Activated T-cell treated with anti-CD3 and anti-CD28 coated beads, Interleukin-2, amount 50 U/mL, for 4 hours (primary cell): ENCODE measurements around the gene ALDH6A1. TPM values are rescaled to one million over a fixed set of nuclear protein-coding genes. Genes with fewer than 3 reads are reported as not detected.

Experiments
- ATAC-seq, 2 donors: fragments of 200-7000 bp; cut with Tn5 transposase; one replicate each; pipeline ENCODE4 v1.10.0; 2021
- DNase-seq: peaks from one replicate; pipeline ENCODE4 v3.0.0-alpha.2; 2020
- H3K27me3 Mint-ChIP-seq: one replicate; pipeline ENCODE4 v1.8.0; 2021; ENCODE audit warnings: low read depth, mixed read lengths
- H3K36me3 Mint-ChIP-seq: one replicate; pipeline ENCODE4 v1.8.0; 2022; ENCODE audit warnings: mixed read lengths; ENCODE audit not compliant: insufficient read depth
- H3K4me1 Mint-ChIP-seq: one replicate; pipeline ENCODE4 v1.8.0; 2021; ENCODE audit warnings: low read depth, mixed read lengths
- H3K4me3 Mint-ChIP-seq: one replicate; pipeline ENCODE4 v1.8.0; 2021; ENCODE audit warnings: mild to moderate bottlenecking, moderate library complexity, mixed read lengths
- H3K9me3 Mint-ChIP-seq: one replicate; pipeline ENCODE4 v1.8.0; 2021; ENCODE audit warnings: mixed read lengths
- total RNA-seq, 3 donors: library from RNA; stranded (reverse); gene quantifications; one replicate each; pipeline ENCODE4 v1.2.1, GENCODE V29; 2021

ALDH6A1 gene
- total RNA-seq, 3 donors from 2014 or later, result 2.3 to 4.1 (median 2.9) TPM

- Mint-ChIP-seq H3K4me3 (no peak overlapping the region), H3K27me3 (no peaks in the 10 kb centered on the region), H3K9me3 (no peaks in the 10 kb centered on the region), H3K4me1 (peaks cover 10% of the 10 kb centered on the region), H3K36me3 (no peaks in the 10 kb centered on the region)
- DNase-seq (no peak), ATAC-seq (no peak)
These were observed 61.9 kb downstream of the ALDH6A1 start for GRCh38 chr14:74022346-74022745.

GRCh38 chr14:74019408-74020137 lies 64.7 kb downstream of the ALDH6A1 start:
- H3K27me3 Mint-ChIP-seq, result no peaks in the 10 kb centered on the region
- H3K9me3 Mint-ChIP-seq, result no peaks in the 10 kb centered on the region
- ATAC-seq (no peak), DNase-seq (no peak)
- peak overlapping the region; percentile 93 for H3K4me3 Mint-ChIP-seq
- H3K4me1 Mint-ChIP-seq, result peaks cover 10% of the 10 kb centered on the region
- H3K36me3 Mint-ChIP-seq, result no peaks in the 10 kb centered on the region

- peak; percentile 96 for ATAC-seq
- peak within 1 kb of the TSS; percentile 93 for H3K4me3 Mint-ChIP-seq
- H3K4me1 Mint-ChIP-seq, result peaks cover 10% of the 10 kb centered on the region
- no peaks in the 10 kb centered on the region for H3K36me3 Mint-ChIP-seq
- no peaks in the 10 kb centered on the region for H3K27me3 Mint-ChIP-seq
- no peaks in the 10 kb centered on the region for H3K9me3 Mint-ChIP-seq
- peak; percentile 80 for DNase-seq
These were observed 65.5 kb downstream of the ALDH6A1 start, which contains the start of the genes BBOF1 and ENTPD5 for GRCh38 chr14:74018586-74019407. Gene BBOF1, plus strand, starts transcription at chr14:74019349. Its CDS starts 130 bp downstream, at chr14:74019479. Gene ENTPD5, minus strand, starts transcription at chr14:74019288. Its CDS starts 31,186 bp downstream, at chr14:73988102.

- H3K36me3 Mint-ChIP-seq, result peaks cover 5% of the 10 kb centered on the region
- H3K9me3 Mint-ChIP-seq, result no peaks in the 10 kb centered on the region
- ATAC-seq (peak; percentile 54), DNase-seq (no peak)
- H3K4me3 Mint-ChIP-seq, result peak overlapping the region; percentile 93
- H3K4me1 Mint-ChIP-seq, result peaks cover 10% of the 10 kb centered on the region
- no peaks in the 10 kb centered on the region for H3K27me3 Mint-ChIP-seq
These were observed 66.1 kb downstream of the ALDH6A1 start for GRCh38 chr14:74018174-74018585.

GRCh38 chr14:74015963-74016362 lies 68.3 kb downstream of the ALDH6A1 start:
- ATAC-seq, result no peak
- no peak overlapping the region for H3K4me3 Mint-ChIP-seq

GRCh38 chr14:74015176-74015575 lies 69.1 kb downstream of the ALDH6A1 start:
- H3K4me1 Mint-ChIP-seq, result peaks cover 10% of the 10 kb centered on the region
- ATAC-seq, result no peak
- no peak for DNase-seq
- no peaks in the 10 kb centered on the region for H3K27me3 Mint-ChIP-seq
- H3K9me3 Mint-ChIP-seq, result no peaks in the 10 kb centered on the region
- no peak overlapping the region for H3K4me3 Mint-ChIP-seq
- peaks cover 16% of the 10 kb centered on the region for H3K36me3 Mint-ChIP-seq

More at GRCh38 chr14:74015963-74016362, 68.3 kb downstream of the ALDH6A1 start:
- Mint-ChIP-seq H3K9me3 (no peaks in the 10 kb centered on the region), H3K36me3 (peaks cover 13% of the 10 kb centered on the region), H3K27me3 (no peaks in the 10 kb centered on the region), H3K4me1 (peaks cover 10% of the 10 kb centered on the region)
- DNase-seq, result no peak

- Mint-ChIP-seq H3K27me3 (no peaks in the 10 kb centered on the region), H3K36me3 (peaks cover 16% of the 10 kb centered on the region), H3K4me3 (no peak overlapping the region), H3K4me1 (peaks cover 7% of the 10 kb centered on the region), H3K9me3 (no peaks in the 10 kb centered on the region)
- ATAC-seq (no peak), DNase-seq (no peak)
These were observed 70.0 kb downstream of the ALDH6A1 start for GRCh38 chr14:74014299-74014698.

- H3K4me1 Mint-ChIP-seq, result no peaks in the 10 kb centered on the region
- H3K9me3 Mint-ChIP-seq, result no peaks in the 10 kb centered on the region
- H3K27me3 Mint-ChIP-seq, result no peaks in the 10 kb centered on the region
- no peak overlapping the region for H3K4me3 Mint-ChIP-seq
- no peak for ATAC-seq
- peaks cover 17% of the 10 kb centered on the region for H3K36me3 Mint-ChIP-seq
- no peak for DNase-seq
These were observed 75.3 kb downstream of the ALDH6A1 start for GRCh38 chr14:74008843-74009499.

Other genes starting within 250 kb of the ALDH6A1 start
- gene PTGR2, start 232.6 kb downstream of the ALDH6A1 start, total RNA-seq, result 1 to 10 TPM; 2.5 to 3.8 (median 3.3) TPM
- 10 to 100 TPM; 45.8 to 54.9 (median 54.5) TPM for gene ZNF410, start 197.6 kb downstream of the ALDH6A1 start, total RNA-seq
- 1 to 10 TPM; 1.2 to 1.4 (median 1.3) TPM for gene FAM161B, start 134.4 kb downstream of the ALDH6A1 start, total RNA-seq
- 10 to 100 TPM; 17.4 to 20.7 (median 19.4) TPM for gene COQ6, start 134.2 kb downstream of the ALDH6A1 start, total RNA-seq
- gene ENTPD5, start 65.2 kb downstream of the ALDH6A1 start, total RNA-seq, result 1 to 10 TPM; 5.2 to 6.3 (median 5.9) TPM
- 1 to 10 TPM; 1.4 to 1.6 (median 1.5) TPM for gene BBOF1, start 65.1 kb downstream of the ALDH6A1 start, total RNA-seq
- 10 to 100 TPM; 16.9 to 20.2 (median 17.3) TPM for gene LIN52, start 503 bp upstream of the ALDH6A1 start, total RNA-seq
- not detected for gene VSX2, start 155.0 kb upstream of the ALDH6A1 start, total RNA-seq
- gene ABCD4, start 218.5 kb upstream of the ALDH6A1 start, total RNA-seq, result 10 to 100 TPM; 30.4 to 35.7 (median 32.0) TPM